GM12873 (cell line): Measurements from ENCODE around the gene SEC24B.

ENCODE experiments used
- CTCF ChIP-seq: IDR thresholded peaks from 2 replicates; pipeline ENCODE4 v1.5.1; 2012; ENCODE audit warnings: low read depth, mild to moderate bottlenecking, moderate library complexity, low read length, control low read depth; ENCODE audit not compliant: insufficient read depth; ENCODE audit errors: missing control alignments

SEC24B gene

GRCh38 chr4:109434007-109434971, 674 bp downstream of the SEC24B start:
- no peak for TF ChIP-seq CTCF

GRCh38 chr4:109435635-109436034, 2.0 kb downstream of the SEC24B start:
- no peak for TF ChIP-seq CTCF

- no peak for TF ChIP-seq CTCF
These were observed 2.9 kb downstream of the SEC24B start for GRCh38 chr4:109436504-109436903.

- TF ChIP-seq CTCF, result no peak
These were observed 7.3 kb downstream of the SEC24B start for GRCh38 chr4:109440948-109441347.

GRCh38 chr4:109441862-109442458, 8.3 kb downstream of the SEC24B start:
- TF ChIP-seq CTCF, result no peak

GRCh38 chr4:109444182-109444844, 10.7 kb downstream of the SEC24B start:
- TF ChIP-seq CTCF, result no peak

GRCh38 chr4:109447278-109447677, 13.7 kb downstream of the SEC24B start:
- TF ChIP-seq CTCF, result no peak
